ENCODE results near the gene UEVLD.

UEVLD gene

DNA sequence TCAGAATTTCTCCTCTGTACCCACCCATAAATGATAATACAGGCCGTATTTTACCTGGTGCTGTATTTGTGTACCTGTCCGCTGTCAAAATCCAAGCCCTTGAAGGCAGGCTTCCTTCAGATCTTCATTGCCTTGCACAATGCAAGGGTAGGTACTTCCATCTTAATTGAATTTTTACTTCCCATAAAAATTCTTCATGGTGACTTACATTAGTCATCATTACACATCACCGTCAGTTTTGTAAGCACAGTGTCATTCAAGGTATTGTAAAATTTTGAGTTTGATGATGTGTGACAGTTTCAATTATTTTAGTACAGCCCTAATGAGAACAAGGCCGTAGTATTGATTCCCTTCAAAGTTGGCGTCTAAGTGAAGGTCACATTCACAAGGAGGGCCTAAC is 61.0 kb downstream of the UEVLD start:
- peak; percentile 26 for DNase-seq (ENCODE audit: low read depth)
- TF ChIP-seq, protein P1, sequence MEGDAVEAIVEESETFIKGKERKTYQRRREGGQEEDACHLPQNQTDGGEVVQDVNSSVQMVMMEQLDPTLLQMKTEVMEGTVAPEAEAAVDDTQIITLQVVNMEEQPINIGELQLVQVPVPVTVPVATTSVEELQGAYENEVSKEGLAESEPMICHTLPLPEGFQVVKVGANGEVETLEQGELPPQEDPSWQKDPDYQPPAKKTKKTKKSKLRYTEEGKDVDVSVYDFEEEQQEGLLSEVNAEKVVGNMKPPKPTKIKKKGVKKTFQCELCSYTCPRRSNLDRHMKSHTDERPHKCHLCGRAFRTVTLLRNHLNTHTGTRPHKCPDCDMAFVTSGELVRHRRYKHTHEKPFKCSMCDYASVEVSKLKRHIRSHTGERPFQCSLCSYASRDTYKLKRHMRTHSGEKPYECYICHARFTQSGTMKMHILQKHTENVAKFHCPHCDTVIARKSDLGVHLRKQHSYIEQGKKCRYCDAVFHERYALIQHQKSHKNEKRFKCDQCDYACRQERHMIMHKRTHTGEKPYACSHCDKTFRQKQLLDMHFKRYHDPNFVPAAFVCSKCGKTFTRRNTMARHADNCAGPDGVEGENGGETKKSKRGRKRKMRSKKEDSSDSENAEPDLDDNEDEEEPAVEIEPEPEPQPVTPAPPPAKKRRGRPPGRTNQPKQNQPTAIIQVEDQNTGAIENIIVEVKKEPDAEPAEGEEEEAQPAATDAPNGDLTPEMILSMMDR (IDR thresholded peaks at IDR 0.05; ENCODE audit: low read length, missing control alignments) = no peak
- H3K4me3 ChIP-seq (replicated peaks; ENCODE audit: low read depth, low read length) = peak overlapping the region; percentile 80

DNA sequence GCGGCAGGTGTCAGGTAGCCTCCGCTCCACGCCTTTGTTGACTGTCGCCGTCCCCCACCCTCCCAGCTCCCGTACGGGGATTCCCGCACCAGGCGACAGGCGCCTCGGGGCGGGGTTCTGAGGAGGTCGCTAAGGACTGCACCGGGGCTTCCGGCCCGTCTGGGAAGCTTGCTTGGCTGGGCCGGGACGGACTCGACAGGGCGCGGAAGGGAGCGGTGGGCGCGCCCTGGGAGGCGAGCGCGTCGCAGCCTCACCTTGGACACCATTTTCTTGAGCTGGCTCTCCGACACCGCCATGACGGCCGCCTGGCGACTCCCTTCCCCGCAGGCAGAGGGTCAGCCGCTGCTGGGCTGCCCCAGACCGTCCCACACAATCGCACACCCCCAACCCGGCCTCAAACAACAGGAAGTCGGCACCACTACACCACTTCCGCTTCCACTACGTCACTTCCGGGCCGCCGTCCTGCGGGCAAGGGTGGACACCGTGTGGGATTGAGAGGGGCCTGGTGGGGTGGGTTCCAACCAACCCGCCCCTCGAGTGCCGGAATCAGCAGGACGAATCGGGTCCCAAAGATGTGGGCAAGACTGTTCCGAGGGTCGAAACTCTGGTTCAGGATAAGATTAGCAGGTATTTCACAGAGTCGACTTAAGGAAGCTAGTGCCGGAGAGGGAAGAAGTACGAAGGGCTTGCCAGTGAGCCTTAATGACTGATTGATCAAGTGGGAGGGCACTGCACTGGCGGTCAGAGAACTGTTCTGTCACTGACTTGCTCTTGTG is 61.8 kb downstream of the UEVLD start, which contains the start of gene TSG101:
Gene TSG101, minus strand, starts transcription at position 422 of the 776 bp plus-strand sequence. Its CDS starts 126 bp downstream, at position 296.
- peak within 1 kb of the TSS; percentile 80 for H3K4me3 ChIP-seq (replicated peaks; ENCODE audit: low read depth, low read length)
- TF ChIP-seq, protein P1 (IDR thresholded peaks at IDR 0.05; ENCODE audit: low read length, missing control alignments) = no peak
- peak; percentile 95 for DNase-seq (ENCODE audit: low read depth)

DNA sequence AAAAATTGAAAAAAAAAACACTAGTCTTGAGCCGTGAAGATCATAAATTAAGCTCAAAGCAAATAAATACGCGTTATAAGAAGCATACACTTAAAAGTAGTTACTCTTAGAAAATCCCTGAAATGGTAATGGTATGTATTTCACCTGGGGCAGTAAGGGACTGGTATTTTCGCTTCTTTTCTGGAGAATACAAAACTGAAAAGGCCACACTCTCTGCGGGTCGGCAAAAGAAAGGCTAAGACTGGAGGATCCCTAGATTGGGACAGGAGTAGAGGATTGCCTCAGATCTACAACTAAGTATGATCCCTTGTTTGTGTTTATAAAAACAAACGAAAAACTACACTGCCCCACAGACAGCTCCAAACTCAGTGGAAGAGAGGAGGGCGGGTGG is 62.4 kb downstream of the UEVLD start:
- no peak for DNase-seq (ENCODE audit: low read depth)
- peak overlapping the region; percentile 80 for H3K4me3 ChIP-seq (replicated peaks; ENCODE audit: low read depth, low read length)
- TF ChIP-seq, protein P1 (IDR thresholded peaks at IDR 0.05; ENCODE audit: low read length, missing control alignments) = no peak

DNA sequence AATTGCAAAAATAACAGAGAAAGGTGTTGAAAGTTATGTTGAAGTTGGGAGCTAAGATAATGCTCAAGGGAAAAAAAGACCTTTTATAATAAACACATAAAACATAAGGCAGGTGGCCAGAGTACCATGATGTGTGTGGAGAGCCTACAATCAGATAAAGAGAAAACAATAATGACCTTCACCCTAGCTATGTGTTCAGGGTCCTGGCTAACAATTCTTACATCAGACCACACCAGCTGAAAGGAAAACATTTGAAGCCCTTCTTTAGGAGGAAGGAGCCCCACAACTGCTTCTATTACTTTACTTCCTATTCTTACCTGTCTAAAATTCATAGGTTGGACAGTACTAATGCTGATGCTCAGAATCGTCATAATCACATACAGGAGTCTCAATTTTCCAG is 64.3 kb downstream of the UEVLD start:
- no peak overlapping the region for H3K4me3 ChIP-seq (replicated peaks; ENCODE audit: low read depth, low read length)
- TF ChIP-seq, protein P1 (IDR thresholded peaks at IDR 0.05; ENCODE audit: low read length, missing control alignments) = no peak
- DNase-seq (ENCODE audit: low read depth) = no peak

DNA sequence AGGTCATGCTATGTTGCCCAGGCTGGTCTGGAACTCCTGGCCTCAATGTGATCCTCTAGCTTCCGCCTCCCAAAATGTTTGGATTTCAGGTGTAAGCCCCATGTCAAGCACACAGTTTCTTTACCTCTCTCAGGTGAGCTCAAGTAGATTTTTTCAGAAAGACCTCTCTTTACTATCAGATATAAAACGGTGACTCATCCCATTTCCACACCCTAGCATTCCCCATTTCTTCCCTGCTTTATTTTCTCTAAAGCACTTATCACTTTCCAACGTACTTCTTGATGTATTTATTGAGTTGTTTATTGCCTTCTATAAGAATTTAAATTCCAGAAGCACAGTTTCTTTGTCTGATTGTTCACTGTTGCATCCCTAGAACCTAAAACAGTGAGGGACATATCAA is 65.5 kb downstream of the UEVLD start:
- DNase-seq (ENCODE audit: low read depth) = no peak
- H3K4me3 ChIP-seq (replicated peaks; ENCODE audit: low read depth, low read length) = no peak overlapping the region
- TF ChIP-seq, protein P1 (IDR thresholded peaks at IDR 0.05; ENCODE audit: low read length, missing control alignments) = no peak

DNA sequence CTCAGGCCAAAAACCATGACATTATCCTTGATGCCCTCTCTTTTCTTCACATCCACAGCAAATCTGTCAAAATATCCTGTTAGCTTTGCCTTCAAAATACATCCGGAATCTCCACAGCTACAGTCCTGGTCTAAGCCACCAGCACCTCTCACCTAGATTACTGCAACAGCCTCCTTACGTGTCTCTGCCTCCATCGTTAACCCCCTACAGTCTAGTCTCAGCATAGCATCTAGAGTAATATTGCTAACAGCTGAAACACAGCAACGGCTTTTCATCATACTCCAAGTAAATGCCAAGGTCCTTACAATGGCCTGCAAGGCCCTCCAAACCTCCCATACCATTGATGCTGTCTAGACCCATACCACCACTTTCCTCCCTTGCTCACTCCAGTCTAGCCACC is 66.1 kb downstream of the UEVLD start:
- DNase-seq (ENCODE audit: low read depth) = no peak
- TF ChIP-seq, protein P1 (IDR thresholded peaks at IDR 0.05; ENCODE audit: low read length, missing control alignments) = no peak
- no peak overlapping the region for H3K4me3 ChIP-seq (replicated peaks; ENCODE audit: low read depth, low read length)

DNA sequence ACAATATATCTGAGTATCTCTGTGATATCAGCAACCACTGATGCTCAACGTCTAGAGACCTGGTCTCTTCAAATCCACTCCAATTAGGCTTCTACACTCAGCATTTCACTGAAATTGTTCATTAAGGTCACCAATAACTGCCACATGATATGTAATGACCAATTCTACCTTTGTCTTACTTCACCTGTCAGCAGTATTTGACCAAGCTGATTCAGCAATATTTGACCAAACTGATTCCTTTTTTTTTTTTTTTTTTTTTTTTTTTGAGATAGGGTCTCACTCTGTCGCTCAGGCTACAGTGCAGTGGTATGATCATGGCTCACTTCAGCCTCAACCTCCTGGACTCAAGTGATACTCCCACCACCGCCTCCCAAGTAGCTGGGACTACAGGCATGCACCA is 67.4 kb downstream of the UEVLD start:
- TF ChIP-seq, protein P1 (IDR thresholded peaks at IDR 0.05; ENCODE audit: low read length, missing control alignments) = no peak
- no peak overlapping the region for H3K4me3 ChIP-seq (replicated peaks; ENCODE audit: low read depth, low read length)

More for the DNA sequence above, 67.4 kb downstream of the UEVLD start:
- no peak for DNase-seq (ENCODE audit: low read depth)
